ENCODE measurements around the gene NAA16.

Gene NAA16

GRCh38 chr13:41352935-41353840, 42.1 kb downstream of the NAA16 start:
- TF ChIP-seq RAD21 (IDR thresholded peaks at IDR 0.05; ENCODE audit: low read depth) (peak; percentile 36), MAX (IDR thresholded peaks at IDR 0.05) (no peak)

- TF ChIP-seq CREB1 (IDR thresholded peaks at IDR 0.05; ENCODE audit: low read depth) (no peak), TEAD4 (IDR thresholded peaks at IDR 0.05) (no peak), RAD21 (IDR thresholded peaks at IDR 0.05; ENCODE audit: low read depth) (no peak), TAF1 (IDR thresholded peaks at IDR 0.05; ENCODE audit: low read depth) (no peak), NFIC (IDR thresholded peaks at IDR 0.05) (no peak), ZBTB7A (IDR thresholded peaks at IDR 0.05; ENCODE audit: low read depth) (no peak), FOXM1 (IDR thresholded peaks at IDR 0.05; ENCODE audit: borderline replicate concordance, low read depth) (no peak), CEBPB (IDR thresholded peaks at IDR 0.05) (no peak), MAX (IDR thresholded peaks at IDR 0.05) (no peak), EP300 (IDR thresholded peaks at IDR 0.05; ENCODE audit: borderline replicate concordance) (no peak), YY1 (IDR thresholded peaks at IDR 0.05; ENCODE audit: low read depth) (no peak), USF1 (IDR thresholded peaks at IDR 0.05) (no peak), TCF12 (IDR thresholded peaks at IDR 0.05; ENCODE audit: low read depth) (no peak), EGR1 (IDR thresholded peaks at IDR 0.05) (no peak)
- TF ChIP-seq, protein P1, sequence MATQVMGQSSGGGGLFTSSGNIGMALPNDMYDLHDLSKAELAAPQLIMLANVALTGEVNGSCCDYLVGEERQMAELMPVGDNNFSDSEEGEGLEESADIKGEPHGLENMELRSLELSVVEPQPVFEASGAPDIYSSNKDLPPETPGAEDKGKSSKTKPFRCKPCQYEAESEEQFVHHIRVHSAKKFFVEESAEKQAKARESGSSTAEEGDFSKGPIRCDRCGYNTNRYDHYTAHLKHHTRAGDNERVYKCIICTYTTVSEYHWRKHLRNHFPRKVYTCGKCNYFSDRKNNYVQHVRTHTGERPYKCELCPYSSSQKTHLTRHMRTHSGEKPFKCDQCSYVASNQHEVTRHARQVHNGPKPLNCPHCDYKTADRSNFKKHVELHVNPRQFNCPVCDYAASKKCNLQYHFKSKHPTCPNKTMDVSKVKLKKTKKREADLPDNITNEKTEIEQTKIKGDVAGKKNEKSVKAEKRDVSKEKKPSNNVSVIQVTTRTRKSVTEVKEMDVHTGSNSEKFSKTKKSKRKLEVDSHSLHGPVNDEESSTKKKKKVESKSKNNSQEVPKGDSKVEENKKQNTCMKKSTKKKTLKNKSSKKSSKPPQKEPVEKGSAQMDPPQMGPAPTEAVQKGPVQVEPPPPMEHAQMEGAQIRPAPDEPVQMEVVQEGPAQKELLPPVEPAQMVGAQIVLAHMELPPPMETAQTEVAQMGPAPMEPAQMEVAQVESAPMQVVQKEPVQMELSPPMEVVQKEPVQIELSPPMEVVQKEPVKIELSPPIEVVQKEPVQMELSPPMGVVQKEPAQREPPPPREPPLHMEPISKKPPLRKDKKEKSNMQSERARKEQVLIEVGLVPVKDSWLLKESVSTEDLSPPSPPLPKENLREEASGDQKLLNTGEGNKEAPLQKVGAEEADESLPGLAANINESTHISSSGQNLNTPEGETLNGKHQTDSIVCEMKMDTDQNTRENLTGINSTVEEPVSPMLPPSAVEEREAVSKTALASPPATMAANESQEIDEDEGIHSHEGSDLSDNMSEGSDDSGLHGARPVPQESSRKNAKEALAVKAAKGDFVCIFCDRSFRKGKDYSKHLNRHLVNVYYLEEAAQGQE (IDR thresholded peaks at IDR 0.05; ENCODE audit: low read depth), result no peak
Measured at GRCh38 chr13:41354416-41354815, 43.3 kb downstream of the NAA16 start.

GRCh38 chr13:41356786-41357185, 45.7 kb downstream of the NAA16 start:
- no peak for TF ChIP-seq NFIC (IDR thresholded peaks at IDR 0.05)
- no peak for TF ChIP-seq RAD21 (IDR thresholded peaks at IDR 0.05; ENCODE audit: low read depth)
- no peak for TF ChIP-seq YY1 (IDR thresholded peaks at IDR 0.05; ENCODE audit: low read depth)
- TF ChIP-seq ZBTB7A (IDR thresholded peaks at IDR 0.05; ENCODE audit: low read depth), result no peak
- TF ChIP-seq EP300 (IDR thresholded peaks at IDR 0.05; ENCODE audit: borderline replicate concordance), result no peak
- TF ChIP-seq, protein P1 (IDR thresholded peaks at IDR 0.05; ENCODE audit: low read depth), result no peak
- no peak for TF ChIP-seq FOXM1 (IDR thresholded peaks at IDR 0.05; ENCODE audit: borderline replicate concordance, low read depth)
- TF ChIP-seq USF1 (IDR thresholded peaks at IDR 0.05), result no peak
- no peak for TF ChIP-seq TEAD4 (IDR thresholded peaks at IDR 0.05)
- no peak for TF ChIP-seq TCF12 (IDR thresholded peaks at IDR 0.05; ENCODE audit: low read depth)
- no peak for TF ChIP-seq CEBPB (IDR thresholded peaks at IDR 0.05)
- no peak for TF ChIP-seq EGR1 (IDR thresholded peaks at IDR 0.05)
- no peak for TF ChIP-seq CREB1 (IDR thresholded peaks at IDR 0.05; ENCODE audit: low read depth)
- no peak for TF ChIP-seq TAF1 (IDR thresholded peaks at IDR 0.05; ENCODE audit: low read depth)
- no peak for TF ChIP-seq MAX (IDR thresholded peaks at IDR 0.05)

- TF ChIP-seq EGR1 (IDR thresholded peaks at IDR 0.05) (no peak), ZBTB7A (IDR thresholded peaks at IDR 0.05; ENCODE audit: low read depth) (no peak), RAD21 (IDR thresholded peaks at IDR 0.05; ENCODE audit: low read depth) (no peak), TAF1 (IDR thresholded peaks at IDR 0.05; ENCODE audit: low read depth) (no peak), TEAD4 (IDR thresholded peaks at IDR 0.05) (no peak), EP300 (IDR thresholded peaks at IDR 0.05; ENCODE audit: borderline replicate concordance) (no peak), YY1 (IDR thresholded peaks at IDR 0.05; ENCODE audit: low read depth) (no peak), CEBPB (IDR thresholded peaks at IDR 0.05) (no peak), NFIC (IDR thresholded peaks at IDR 0.05) (no peak), USF1 (IDR thresholded peaks at IDR 0.05) (no peak), FOXM1 (IDR thresholded peaks at IDR 0.05; ENCODE audit: borderline replicate concordance, low read depth) (no peak), MAX (IDR thresholded peaks at IDR 0.05) (no peak), TCF12 (IDR thresholded peaks at IDR 0.05; ENCODE audit: low read depth) (no peak), CREB1 (IDR thresholded peaks at IDR 0.05; ENCODE audit: low read depth) (no peak)
- TF ChIP-seq, protein P1 (IDR thresholded peaks at IDR 0.05; ENCODE audit: low read depth), result no peak
Measured at GRCh38 chr13:41361491-41361890, 50.4 kb downstream of the NAA16 start.

Data from Ishikawa (cell line).